K562 (cell line): ENCODE data around the gene KCNK1. TPM values are rescaled to one million over a fixed set of nuclear protein-coding genes. Genes with fewer than 3 reads are reported as not detected.

ENCODE experiments used
- CBFA2T2 ChIP-seq: fragments of 450-650 bp; conservative IDR thresholded peaks from 2 replicates; pipeline ENCODE4 v1.6.1; 2017; ENCODE audit warnings: mild to moderate bottlenecking
- CBX5 ChIP-seq: IDR thresholded peaks from 2 replicates; pipeline ENCODE4 v1.6.1; 2014; ENCODE audit warnings: low read depth, borderline replicate concordance
- DIDO1 ChIP-seq: fragments of 450-650 bp; IDR thresholded peaks from 2 replicates; pipeline ENCODE4 v1.6.1; 2016; ENCODE audit warnings: low read depth, missing biosample characterization, missing genetic modification characterization
- KAT2B ChIP-seq: IDR thresholded peaks from one replicate; pipeline ENCODE4 v1.6.1; 2012; ENCODE audit warnings: low read depth, mild to moderate bottlenecking, control low read depth, inconsistent platforms, low read length, moderate library complexity
- NBN ChIP-seq: fragments of 450-650 bp; IDR thresholded peaks from 2 replicates; pipeline ENCODE4 v1.6.1; 2016; ENCODE audit warnings: low read depth, mild to moderate bottlenecking
- POLR2AphosphoS5 ChIP-seq: IDR thresholded peaks from 2 replicates; pipeline ENCODE4 v1.6.1; 2011; ENCODE audit warnings: mild to moderate bottlenecking, low read depth, low read length, moderate library complexity; ENCODE audit not compliant: control insufficient read depth, insufficient read depth
- ZNF212 ChIP-seq: fragments of 450-650 bp; formaldehyde crosslinking; IDR thresholded peaks from 2 replicates; pipeline ENCODE4 v1.4.0; 2020; ENCODE audit warnings: mild to moderate bottlenecking
- ZNF316 ChIP-seq: fragments of 450-650 bp; IDR thresholded peaks from 2 replicates; pipeline ENCODE4 v1.6.1; 2016
- ZNF77 ChIP-seq: fragments of 250-450 bp; sonication (Bioruptor Pico); IDR thresholded peaks from 2 replicates; pipeline ENCODE4 v1.5.0; 2020
- polyA plus RNA-seq, 8 experiments: library from polyadenylated mRNA; depleted of rRNA in 4 of 8; stranded (reverse) in 5 of 8; unstranded in 3 of 8; fragments of >200 nt; fragmentation: Nextera tagmentation in 2 of 8; fragmentation: Illumina TruSeq in 1 of 8; extraction: Ambion mirVana in 2 of 8; extraction: Trizol in 1 of 8; gene quantifications; 2 replicates each; pipeline versions ENCODE4 v1.2.1 to v1.2.3, GENCODE V29; 2011 to 2014; ENCODE audit warnings: inconsistent platforms in 1 of 8, missing spikeins in 1 of 8
- total RNA-seq, 7 experiments: library from RNA; depleted of rRNA in 6 of 7; stranded (reverse); fragments of >200 nt in 6 of 7; fragmentation: Illumina TruSeq in 2 of 7; extraction: Trizol in 2 of 7; gene quantifications; 2 replicates each; pipeline versions ENCODE4 v1.2.1 to v1.2.3, GENCODE V29; 2011 to 2021; ENCODE audit warnings: low replicate concordance in 1 of 7
- TF ChIP-seq, protein P1 (sequence below), 2 experiments: IDR thresholded peaks; 2 replicates each; pipeline ENCODE4 v1.6.1; 2012; ENCODE audit warnings: improper control_type of control experiment in 2 of 2, low read depth in 2 of 2, low read length in 2 of 2, borderline replicate concordance in 1 of 2
- TF ChIP-seq, protein P2 (sequence below): fragments of 250-450 bp; sonication (Bioruptor Pico); IDR thresholded peaks from 2 replicates; pipeline ENCODE4 v1.4.0; 2020
- TF ChIP-seq, protein P3 (sequence below): fragments of 450-650 bp; IDR thresholded peaks from 2 replicates; pipeline ENCODE4 v1.6.1; 2016; ENCODE audit warnings: low read depth

The KCNK1 gene
- total and polyA plus RNA-seq, 9 of the 15 experiments (the other 6 are each of a cell fraction or from before 2014, with no cell fraction given): 3.1 to 22.7 (median 6.0) TPM

DNA sequence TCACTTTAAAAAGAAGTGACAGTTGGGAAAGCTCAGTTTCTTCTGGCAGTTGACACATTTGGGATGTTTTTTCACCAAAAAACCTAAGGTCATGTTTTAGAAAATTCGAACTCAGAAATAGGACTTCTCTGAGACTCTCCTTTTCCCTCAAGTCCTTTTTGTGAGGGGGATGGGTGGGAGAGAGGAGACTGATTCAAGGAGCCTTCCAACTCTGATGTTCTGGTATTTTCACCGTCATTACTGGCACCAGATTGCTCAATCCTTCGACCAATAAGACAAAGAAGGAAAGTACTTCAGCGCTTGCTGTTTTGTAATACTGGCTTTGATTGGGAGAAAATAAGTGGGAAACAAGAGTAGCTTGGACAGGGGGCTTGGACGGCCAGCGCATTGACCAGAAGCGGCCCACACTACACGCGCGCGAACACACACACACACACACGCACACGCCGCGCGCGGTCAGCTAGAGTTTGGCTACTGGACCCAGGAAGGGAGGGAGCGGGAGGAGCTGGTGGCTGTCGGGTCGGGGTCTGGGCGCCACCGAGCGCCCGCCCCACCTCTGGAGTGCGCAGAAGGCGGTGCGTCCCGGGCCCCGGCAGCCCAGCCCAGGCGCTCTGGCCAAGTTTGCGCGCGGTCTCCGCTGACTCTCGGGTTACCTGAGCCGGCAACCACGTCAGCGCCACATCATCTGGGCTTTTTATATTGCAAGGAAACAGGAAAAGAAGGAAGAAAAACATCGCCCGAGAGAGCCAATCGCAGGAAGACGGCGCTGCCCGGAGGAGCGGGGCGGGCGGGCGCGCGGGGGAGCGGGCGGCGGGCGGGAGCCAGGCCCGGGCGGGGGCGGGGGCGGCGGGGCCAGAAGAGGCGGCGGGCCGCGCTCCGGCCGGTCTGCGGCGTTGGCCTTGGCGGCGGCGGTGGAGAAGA is at the start of gene KCNK1 (continued):
- no peak for TF ChIP-seq ZNF212 (CRISPR knock-in tag)
- TF ChIP-seq, protein P1, sequence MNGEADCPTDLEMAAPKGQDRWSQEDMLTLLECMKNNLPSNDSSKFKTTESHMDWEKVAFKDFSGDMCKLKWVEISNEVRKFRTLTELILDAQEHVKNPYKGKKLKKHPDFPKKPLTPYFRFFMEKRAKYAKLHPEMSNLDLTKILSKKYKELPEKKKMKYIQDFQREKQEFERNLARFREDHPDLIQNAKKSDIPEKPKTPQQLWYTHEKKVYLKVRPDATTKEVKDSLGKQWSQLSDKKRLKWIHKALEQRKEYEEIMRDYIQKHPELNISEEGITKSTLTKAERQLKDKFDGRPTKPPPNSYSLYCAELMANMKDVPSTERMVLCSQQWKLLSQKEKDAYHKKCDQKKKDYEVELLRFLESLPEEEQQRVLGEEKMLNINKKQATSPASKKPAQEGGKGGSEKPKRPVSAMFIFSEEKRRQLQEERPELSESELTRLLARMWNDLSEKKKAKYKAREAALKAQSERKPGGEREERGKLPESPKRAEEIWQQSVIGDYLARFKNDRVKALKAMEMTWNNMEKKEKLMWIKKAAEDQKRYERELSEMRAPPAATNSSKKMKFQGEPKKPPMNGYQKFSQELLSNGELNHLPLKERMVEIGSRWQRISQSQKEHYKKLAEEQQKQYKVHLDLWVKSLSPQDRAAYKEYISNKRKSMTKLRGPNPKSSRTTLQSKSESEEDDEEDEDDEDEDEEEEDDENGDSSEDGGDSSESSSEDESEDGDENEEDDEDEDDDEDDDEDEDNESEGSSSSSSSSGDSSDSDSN (IDR thresholded peaks at IDR 0.05; ENCODE audit: borderline replicate concordance in 1 of 2, low read depth in 2 of 2, low read length in 2 of 2): 0 out of 4 replicates have a peak, but pooled peaks of 1 of the 2 experiments have one; percentile 49
- TF ChIP-seq CBX5: no peak
- no peak for TF ChIP-seq CBFA2T2
- TF ChIP-seq KAT2B: no peak
- TF ChIP-seq, protein P2, sequence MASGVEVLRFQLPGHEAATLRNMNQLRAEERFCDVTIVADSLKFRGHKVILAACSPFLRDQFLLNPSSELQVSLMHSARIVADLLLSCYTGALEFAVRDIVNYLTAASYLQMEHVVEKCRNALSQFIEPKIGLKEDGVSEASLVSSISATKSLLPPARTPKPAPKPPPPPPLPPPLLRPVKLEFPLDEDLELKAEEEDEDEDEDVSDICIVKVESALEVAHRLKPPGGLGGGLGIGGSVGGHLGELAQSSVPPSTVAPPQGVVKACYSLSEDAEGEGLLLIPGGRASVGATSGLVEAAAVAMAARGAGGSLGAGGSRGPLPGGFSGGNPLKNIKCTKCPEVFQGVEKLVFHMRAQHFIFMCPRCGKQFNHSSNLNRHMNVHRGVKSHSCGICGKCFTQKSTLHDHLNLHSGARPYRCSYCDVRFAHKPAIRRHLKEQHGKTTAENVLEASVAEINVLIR (CRISPR knock-in tag): no peak
- TF ChIP-seq ZNF77 (CRISPR knock-in tag): no peak
- TF ChIP-seq POLR2AphosphoS5: no peak
- TF ChIP-seq NBN: peak; percentile 64; the same call in 1 of the 2 replicates
- TF ChIP-seq DIDO1 (tag): no peak
- TF ChIP-seq ZNF316: no peak
- TF ChIP-seq, protein P3, sequence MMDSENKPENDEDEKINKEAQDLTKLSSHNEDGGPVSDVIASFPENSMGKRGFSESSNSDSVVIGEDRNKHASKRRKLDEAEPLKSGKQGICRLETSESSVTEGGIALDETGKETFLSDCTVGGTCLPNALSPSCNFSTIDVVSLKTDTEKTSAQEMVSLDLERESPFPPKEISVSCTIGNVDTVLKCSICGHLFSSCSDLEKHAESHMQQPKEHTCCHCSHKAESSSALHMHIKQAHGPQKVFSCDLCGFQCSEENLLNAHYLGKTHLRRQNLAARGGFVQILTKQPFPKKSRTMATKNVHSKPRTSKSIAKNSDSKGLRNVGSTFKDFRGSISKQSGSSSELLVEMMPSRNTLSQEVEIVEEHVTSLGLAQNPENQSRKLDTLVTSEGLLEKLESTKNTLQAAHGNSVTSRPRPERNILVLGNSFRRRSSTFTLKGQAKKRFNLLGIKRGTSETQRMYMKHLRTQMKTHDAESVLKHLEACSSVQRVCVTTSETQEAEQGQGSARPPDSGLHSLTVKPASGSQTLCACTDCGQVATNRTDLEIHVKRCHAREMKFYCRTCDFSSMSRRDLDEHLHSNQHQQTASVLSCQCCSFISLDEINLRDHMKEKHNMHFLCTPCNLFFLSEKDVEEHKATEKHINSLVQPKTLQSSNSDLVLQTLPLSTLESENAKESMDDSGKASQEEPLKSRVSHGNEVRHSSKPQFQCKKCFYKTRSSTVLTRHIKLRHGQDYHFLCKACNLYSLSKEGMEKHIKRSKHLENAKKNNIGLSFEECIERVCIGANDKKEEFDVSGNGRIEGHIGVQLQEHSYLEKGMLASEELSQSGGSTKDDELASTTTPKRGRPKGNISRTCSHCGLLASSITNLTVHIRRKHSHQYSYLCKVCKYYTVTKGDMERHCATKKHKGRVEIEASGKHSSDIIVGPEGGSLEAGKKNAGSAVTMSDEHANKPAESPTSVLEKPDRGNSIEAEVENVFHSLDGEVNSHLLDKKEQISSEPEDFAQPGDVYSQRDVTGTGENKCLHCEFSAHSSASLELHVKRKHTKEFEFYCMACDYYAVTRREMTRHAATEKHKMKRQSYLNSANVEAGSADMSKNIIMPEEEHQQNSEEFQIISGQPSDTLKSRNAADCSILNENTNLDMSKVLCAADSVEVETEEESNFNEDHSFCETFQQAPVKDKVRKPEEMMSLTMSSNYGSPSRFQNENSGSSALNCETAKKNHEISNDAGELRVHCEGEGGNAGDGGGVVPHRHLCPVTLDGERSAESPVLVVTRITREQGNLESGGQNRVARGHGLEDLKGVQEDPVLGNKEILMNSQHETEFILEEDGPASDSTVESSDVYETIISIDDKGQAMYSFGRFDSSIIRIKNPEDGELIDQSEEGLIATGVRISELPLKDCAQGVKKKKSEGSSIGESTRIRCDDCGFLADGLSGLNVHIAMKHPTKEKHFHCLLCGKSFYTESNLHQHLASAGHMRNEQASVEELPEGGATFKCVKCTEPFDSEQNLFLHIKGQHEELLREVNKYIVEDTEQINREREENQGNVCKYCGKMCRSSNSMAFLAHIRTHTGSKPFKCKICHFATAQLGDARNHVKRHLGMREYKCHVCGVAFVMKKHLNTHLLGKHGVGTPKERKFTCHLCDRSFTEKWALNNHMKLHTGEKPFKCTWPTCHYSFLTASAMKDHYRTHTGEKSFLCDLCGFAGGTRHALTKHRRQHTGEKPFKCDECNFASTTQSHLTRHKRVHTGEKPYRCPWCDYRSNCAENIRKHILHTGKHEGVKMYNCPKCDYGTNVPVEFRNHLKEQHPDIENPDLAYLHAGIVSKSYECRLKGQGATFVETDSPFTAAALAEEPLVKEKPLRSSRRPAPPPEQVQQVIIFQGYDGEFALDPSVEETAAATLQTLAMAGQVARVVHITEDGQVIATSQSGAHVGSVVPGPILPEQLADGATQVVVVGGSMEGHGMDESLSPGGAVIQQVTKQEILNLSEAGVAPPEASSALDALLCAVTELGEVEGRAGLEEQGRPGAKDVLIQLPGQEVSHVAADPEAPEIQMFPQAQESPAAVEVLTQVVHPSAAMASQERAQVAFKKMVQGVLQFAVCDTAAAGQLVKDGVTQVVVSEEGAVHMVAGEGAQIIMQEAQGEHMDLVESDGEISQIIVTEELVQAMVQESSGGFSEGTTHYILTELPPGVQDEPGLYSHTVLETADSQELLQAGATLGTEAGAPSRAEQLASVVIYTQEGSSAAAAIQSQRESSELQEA: no peak
